ENCODE data around the gene AIG1. TPM values are rescaled to one million over a fixed set of nuclear protein-coding genes. Genes with fewer than 3 reads are reported as not detected.
"Not testable (repeated sequence)": the region's sequence is repeated elsewhere in the genome, so short reads cannot be mapped to it uniquely, and the experiment has no call there.

AIG1 gene, protein sequence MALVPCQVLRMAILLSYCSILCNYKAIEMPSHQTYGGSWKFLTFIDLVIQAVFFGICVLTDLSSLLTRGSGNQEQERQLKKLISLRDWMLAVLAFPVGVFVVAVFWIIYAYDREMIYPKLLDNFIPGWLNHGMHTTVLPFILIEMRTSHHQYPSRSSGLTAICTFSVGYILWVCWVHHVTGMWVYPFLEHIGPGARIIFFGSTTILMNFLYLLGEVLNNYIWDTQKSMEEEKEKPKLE
- polyA plus RNA-seq (ENCODE audit: insufficient read length), result 34.2 TPM

DNA sequence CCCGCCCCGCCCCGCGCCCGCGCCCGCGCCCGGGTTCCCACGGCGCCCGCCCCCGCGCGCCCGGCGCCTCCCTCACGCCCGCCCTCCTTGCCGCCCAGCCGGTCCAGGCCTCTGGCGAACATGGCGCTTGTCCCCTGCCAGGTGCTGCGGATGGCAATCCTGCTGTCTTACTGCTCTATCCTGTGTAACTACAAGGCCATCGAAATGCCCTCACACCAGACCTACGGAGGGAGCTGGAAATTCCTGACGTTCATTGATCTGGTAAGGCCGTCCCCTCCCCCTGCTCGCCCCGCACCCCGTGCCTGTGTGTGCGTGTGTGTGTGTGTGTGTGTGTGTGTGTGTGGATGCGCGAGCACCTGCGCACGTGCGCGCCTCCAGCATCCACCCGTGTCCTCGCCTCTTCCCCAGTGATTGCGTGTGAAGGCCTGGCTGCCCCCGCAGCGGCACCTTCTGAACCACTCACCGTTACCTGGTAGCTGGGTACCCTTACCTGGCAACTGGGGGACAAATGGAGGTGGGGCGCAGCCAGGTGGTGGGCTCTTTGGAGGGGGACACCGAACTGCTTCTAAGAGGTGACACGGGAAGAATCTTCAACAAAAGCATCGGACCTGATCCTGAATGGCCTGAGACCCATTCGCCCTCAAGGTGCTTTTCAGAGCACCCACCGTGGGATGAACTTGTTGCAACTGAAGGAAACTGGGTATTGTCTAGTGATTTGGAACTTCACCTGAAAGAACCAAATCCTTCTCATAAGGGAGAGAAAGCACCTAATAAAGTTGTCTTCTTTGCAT is at the start of gene AIG1:
Gene AIG1 (plus strand): TSS at position 84 of the 791 bp plus-strand sequence. CDS start 37 bp downstream, at position 121.
- DNase-seq (ENCODE audit: low read depth), result no peak

DNA sequence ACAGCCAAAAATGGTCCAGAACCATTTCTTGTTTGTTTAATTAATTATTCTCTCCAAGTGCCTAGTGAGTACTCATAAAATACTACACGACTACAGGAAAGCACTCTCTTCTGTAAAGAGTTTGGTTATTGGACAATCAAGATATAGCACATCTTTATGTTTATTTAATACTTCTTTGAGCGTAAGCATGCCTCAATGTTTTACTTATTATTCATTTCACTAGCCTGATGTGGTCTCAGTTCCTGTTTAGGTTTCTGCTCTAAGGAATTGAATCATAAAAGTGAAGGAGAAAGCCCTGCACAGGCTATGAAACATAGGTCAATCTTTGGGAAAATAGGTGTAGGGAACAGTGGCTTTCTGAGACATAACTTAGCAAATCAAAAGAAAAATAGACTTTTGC is 45.9 kb upstream of the AIG1 start:
- DNase-seq (ENCODE audit: low read depth), result no peak

DNA sequence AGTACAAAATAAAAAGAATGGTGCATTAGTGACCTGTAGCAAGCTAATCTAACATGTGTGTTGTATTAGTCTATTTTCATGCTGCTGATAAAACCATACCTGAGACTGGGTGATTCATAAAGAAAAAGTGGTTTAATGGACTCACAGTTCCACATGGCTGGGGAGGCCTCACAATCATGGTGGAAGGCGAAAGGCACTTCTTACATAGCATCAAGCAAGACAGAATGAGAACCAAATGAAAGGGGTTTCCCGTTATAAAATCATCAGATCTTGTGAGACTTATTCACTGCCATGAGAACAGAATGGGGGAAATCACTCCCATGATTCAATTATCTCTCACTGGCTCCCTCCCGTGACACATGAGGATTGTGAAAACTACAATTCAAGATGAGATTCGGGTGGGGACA is 45.4 kb upstream of the AIG1 start:
- no peak for DNase-seq (ENCODE audit: low read depth)

DNA sequence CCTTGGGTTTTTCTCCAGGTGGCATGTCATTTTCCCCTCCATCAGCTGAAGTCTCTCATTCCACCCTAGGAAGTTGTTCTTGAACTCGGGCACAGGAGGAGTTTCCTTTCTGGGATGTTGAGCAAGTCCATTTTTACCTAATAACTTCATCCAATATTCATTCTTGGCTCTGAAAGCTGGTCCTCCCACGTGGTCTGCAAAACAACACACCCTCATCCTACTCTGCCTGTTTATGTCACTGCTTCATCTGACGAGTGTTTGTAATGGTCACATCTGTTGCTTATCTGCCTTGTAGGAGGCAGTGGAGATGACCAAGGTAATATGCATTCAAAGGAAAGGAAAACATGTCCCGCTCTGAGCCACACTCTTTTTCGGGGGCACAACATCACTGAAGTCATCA is 41.7 kb upstream of the AIG1 start:
- no peak for DNase-seq (ENCODE audit: low read depth)

DNA sequence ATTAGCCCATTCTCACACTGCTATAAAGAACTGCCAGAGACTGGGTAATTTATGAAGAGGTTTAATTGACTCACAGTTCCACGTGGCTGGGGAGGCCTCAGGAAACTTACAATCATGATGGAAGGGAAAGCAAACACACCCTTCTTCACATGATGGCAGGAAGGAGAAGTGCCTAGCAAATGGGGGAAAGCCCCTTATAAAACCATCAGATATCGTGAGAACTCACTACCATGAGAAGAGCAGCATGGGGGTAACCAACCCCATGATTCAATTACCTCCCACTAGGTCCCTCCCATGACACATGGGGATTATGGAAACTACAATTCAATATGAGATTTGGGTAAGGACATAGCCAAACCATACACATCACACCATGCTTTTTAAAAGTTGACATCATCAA is 39.8 kb upstream of the AIG1 start:
- DNase-seq (ENCODE audit: low read depth), result not testable (repeated sequence)

DNA sequence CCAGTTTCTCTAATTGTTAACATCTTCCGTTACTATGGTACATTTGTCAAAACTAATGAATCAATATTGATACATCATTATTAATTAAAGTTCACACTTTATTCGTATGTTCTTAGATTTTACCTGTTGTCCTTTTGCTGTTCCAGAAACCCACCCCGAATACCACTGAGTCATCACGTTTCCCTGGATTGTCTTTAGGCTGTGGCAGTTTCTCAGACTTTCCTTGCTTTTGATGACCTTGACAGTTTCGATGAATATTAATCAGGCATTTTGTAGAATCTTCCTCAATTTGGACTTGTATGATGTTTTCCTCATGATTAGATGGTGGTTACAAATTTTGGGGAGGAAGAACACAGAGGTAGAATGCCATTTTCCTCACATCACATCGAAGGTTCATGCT is 39.1 kb upstream of the AIG1 start:
- no peak for DNase-seq (ENCODE audit: low read depth)

DNA sequence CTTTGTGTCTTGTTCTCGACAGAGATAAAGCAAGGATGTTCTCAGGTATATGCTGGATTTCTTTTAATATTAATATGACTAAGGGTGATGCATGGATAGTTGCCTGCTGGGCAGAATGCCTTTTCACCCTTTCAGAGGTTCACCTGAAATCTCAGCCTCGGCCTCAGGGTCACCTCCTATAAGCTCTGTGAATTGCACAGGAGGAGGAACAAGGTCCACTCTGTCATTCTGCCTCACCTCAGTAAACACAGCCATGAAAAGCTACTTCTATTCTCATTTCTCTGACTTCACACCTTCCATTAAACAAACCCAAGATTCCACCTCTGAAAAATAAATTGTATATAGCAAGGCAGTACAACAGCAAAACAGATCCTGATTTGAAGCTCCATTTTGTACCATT is 38.1 kb upstream of the AIG1 start:
- DNase-seq (ENCODE audit: low read depth), result no peak

DNA sequence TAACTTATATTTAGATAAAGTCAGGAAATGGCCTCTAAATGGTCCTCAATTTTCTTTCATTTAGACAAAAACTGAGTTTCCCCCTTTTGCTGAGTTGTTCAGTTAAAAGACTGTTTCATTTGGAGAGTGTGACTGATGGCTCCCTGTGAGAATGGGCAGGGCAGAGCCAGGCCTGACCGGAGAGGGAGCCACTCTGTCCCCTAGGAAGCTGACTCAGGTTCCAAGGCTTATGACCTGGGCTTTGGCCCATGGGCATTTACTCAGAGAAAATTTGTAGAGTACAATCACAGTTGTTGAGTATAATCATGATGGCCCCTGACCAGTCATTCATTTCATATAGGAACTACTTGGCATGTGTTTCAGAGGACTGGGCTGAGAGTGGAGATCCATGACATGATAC is 37.0 kb upstream of the AIG1 start:
- DNase-seq (ENCODE audit: low read depth), result no peak

DNA sequence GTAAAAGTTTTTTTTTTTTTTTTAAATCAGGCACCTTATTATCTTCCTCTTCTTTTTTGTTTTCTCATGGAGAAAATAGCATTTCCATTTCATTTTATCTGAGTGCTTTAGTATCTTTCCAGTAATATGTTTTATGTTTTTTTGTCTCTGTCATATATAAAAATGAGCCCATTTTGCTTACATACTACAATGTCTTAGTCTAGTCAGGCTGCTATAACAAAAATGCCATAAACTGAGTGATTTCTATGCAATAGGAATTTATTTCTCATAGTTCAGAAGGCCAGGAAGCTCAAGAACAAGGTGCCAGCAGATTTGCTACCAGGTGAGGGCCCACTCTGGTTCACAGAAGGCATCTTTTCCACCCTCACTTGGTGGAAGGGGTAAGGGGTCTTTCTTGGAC is 35.7 kb upstream of the AIG1 start:
- no peak for DNase-seq (ENCODE audit: low read depth)

DNA sequence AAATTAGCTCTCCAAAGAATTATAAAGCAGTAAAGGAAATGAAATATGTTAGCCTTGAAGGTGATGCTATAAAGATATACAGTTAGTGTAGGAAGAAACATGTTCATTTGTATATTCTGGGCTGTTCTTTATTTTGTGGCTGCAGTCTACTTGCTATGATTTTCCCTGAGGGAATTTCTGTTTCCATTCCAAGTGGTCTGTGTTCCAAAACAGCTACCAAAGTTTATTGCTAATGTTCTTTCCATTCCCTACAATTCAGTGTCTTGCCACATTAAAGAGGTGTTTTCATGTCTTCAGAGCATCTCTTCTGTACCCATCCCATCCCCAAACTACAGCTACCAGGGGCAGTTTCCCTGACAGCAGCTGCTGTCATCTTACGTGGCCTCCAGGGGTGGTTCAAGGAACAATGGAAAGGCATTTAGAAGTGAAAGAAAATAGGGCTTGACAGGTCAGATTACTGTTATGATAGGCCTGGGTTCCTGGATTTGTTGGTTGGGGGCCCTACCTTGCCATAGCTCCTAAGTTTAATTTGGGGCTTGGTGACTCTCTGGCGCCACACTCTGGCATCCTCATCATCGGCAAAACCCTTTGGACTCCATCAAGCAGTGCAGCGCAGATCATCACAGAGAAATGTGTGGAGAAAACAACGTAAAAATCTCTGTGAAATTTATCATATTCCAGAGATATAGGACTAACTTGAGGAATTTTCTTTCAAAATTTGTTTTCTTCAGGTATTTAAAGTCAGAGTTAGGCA is 33.8 kb upstream of the AIG1 start:
- DNase-seq (ENCODE audit: low read depth), result no peak

DNA sequence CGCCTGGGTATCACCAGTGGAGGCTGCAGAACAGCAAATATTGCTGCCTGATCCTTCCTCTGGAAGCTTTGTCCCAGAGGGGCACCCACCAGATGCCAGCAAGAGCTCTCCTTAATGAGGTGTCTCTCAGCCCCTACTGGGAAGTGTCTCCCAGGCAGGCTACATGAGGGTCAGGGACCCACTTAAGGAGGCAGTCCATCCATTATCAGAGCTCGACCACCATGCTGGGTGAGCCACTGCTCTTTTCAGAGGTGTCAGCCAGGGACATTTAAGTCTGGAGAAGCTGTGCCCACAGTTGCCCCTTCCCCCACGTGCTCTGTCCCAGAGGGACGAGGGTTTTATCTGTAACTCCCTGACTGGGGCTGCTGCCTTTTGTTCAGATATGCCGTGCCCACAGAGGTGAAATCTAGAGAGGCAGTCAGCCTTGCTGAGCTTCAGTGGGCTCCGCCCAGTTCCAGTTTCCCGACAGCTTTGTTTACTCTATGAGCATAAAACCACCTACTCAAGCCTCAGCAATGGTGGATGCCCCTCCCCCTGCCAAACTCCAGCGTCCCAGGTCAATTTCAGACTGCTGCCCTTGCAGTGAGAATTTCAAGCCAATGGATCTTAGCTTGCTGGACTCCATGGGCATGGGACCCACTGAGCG is 25.9 kb upstream of the AIG1 start:
- no peak for DNase-seq (ENCODE audit: low read depth)

DNA sequence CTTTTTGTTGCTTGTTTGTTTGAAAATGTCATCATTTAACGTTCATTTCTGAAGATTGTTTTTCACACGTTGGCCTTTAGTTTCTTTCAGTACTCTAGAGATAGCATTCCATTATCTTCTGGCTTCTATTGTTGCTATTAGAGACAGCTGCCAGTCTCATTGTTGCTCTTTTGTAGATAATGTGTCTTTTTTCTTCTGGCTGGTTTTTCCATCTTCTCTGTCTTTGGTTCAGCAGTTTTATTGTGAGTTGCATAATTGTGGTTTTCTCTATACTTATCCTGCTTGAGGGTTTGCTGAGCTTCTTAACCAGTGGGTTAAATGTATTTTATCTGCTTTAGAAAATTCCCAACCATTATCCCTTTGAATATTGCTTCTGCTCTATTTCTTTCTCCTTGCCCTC is 23.2 kb upstream of the AIG1 start:
- no peak for DNase-seq (ENCODE audit: low read depth)

DNA sequence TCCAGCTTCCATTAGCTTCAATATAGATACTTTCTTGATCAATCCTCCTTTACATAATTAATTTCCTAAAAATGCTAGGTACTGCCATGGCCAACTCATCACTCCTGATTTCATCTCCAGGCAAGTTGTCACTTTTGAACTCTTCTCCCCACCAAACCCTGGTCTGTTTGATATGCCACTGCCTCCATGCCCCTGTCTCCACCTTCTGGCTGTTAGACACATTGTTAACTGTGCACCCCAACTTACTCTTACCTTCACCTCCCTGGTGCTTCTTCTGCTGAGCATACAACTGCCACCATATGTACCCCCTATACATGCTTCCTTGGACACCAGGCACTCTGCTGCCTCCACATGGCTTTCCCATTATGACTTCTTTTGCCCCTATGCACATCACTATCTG is 21.9 kb upstream of the AIG1 start:
- DNase-seq (ENCODE audit: low read depth), result no peak

DNA sequence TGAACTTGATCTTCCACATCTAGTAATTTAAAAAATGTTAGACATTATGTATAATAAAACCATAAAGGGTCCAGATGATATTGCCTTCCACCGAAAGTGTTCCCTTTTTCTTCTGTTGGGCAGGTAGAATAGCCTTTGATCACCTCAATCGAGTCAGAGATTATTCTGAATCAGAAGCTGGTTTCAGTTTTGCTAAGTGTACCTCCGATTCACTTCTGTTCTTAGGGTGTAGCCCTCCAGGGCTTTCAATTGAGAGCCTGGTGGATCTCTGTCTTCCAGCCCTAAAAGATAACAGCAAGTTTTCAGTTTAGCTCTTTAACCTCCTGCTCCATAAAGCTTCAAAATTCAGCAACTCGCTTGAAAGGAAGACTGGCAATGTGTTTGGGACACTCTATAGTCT is 21.1 kb upstream of the AIG1 start:
- no peak for DNase-seq (ENCODE audit: low read depth)

DNA sequence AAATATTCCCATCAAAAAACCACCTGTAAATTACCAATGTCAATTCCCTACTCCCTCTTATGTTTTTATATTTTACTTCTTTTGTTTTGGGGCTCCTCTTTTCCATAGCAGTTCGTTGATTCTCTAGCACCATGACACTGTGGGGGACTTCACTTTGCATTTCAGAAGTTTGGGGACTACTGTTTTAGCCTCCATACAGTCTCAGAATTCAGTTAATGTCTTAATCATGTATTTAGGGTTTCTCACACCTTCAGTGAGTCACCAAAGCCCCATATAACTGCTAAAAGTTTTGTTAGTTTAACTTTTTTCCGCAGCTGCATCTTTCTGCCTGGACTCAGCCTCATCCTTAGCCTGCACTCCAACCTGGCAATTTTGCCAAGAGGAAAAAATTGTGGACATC is 20.7 kb upstream of the AIG1 start:
- no peak for DNase-seq (ENCODE audit: low read depth)

DNA sequence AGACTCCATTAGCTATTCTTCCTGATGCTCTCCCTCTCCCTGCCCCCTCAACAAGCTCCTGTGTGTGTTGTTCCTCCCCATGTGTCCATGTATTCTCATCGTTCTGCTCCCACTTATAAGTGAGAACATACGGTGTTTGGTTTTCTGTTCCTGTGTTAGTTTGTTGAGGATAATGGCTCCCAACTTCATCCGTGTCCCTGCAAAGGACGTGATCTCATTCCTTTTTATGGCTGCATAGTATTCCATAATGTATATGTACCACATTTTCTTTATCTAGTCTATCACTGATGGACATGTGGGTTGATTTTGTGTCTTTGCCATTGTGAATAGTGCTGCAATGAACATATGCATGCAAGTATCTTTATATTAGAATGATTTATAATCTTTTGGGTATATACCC is 16.3 kb upstream of the AIG1 start:
- not testable (repeated sequence) for DNase-seq (ENCODE audit: low read depth)

DNA sequence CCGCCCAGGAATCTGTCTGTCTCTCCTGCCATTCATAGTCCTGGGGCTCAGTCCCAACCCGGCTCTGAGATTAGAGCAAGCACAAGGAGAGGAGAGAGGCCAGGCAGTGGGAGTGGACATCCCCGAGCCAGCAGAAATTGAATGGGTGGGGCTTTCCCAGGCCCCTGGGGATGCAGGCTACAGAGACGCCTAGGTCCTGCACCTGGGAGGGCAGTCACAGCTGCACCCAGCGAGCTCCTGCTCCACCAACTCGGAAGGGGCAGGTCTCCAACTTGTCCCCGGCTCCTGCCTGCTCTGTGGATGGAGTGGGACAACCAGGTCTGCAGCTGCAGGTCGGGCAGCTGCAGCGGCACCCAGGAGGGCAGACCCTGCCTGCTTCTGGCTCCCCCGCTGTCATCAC is 11.1 kb upstream of the AIG1 start:
- no peak for DNase-seq (ENCODE audit: low read depth)

DNA sequence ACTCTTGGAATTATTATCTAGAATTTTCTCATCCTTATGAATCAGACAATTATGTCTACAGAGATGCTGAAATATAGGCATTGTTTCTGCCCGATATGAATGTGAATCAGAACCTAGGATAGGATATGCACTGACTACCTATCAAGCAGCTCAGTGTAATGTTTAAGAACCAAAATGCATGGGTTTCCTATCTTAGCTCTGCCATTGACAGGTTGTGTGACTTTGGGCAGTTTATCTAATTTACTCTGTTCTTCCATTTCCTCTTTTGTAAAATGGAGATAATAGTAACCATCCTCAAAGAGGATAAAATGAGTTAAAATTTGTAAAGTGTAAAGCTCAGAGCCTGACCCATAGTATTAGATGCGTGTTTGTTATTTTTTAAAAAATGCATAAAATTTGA is 10.2 kb upstream of the AIG1 start:
- no peak for DNase-seq (ENCODE audit: low read depth)

DNA sequence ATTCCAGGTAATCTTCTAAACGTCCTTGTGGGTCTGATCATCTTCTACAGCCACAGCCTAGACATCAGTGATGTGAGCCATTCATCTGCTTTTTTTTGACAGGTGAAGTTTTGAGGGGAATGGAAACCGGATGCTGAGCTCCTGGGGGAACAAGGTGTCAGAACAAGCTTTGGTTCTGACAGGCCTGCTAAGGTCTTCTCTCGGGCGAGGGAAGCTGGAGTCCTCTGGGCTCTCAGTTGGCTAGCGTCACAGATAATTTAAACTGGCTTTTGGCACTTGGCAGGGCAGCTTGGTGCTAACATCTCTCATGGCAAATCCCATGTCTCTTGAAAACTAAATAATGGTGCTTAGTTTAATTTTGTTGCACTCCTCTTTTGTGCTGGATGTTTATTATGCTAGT is 8.4 kb upstream of the AIG1 start:
- no peak for DNase-seq (ENCODE audit: low read depth)

DNA sequence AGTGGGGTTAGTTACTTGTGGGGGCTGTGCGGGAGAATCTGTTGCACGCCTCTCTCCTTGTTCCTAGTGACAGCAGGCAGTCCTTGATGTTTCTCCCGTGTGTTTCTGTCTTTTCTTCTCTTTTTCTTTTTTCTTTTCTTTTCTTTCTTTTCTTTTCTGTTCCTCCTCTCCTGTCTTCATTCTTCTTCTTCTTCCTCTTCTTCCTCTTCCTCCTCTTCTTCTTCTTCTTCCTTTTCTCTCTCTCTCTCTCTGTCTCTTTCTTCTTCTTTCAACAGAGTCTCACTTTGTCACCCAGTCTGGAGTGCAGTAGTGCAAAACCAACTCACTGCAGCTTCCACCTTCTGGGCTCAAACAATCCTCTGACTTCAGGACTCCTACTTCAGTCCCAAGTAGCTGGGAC is 6.8 kb upstream of the AIG1 start:
- no peak for DNase-seq (ENCODE audit: low read depth)

DNA sequence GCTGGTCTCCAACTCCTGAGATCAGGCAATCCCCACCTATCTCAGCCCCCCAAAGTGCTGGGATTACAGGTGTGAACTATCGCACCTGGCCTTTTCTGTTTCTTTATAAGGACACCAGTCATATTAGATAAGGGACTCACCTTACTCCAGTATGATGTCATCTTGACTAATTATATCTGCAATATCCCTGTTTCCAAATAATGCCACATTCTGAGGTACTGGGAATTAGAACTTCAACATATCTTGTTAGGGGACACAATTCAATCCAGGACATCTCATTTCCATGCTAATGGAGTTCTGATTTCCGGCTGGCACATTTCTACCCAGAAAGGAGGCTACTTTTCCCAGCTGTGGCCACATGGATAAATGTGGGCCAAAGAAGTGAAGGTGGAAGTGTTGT is 6.4 kb upstream of the AIG1 start:
- DNase-seq (ENCODE audit: low read depth), result no peak

DNA sequence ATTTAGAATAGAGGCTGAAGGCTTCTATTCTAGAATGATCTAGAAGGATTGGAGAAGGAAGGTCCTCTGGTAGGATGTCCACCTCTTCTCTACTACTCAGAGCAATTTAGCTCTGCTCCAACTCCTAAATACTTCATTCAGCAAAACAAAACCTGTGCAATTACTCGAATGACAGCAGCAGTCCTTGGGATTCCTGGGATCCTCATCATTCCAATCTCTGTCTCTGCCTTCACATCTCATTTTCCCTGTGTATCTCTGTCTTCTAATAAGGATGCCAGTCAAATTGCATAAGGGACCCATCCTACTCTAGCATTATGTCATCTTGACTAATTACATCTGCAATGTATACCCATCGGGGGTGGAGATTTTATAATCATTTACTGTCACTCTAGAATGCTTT is 5.5 kb upstream of the AIG1 start:
- no peak for DNase-seq (ENCODE audit: low read depth)
